ENCODE data around the gene EFCAB9. TPM values are rescaled to one million over a fixed set of nuclear protein-coding genes. Genes with fewer than 3 reads are reported as not detected.
"Not testable (repeated sequence)": the region's sequence is repeated elsewhere in the genome, so short reads cannot be mapped to it uniquely, and the experiment has no call there.

EFCAB9 gene
- total RNA-seq, 1 donor from 2014 or later, result not detected

- Histone ChIP-seq H3K27me3 (peaks cover 13% of the 10 kb centered on the region), H3K36me3 (no peaks in the 10 kb centered on the region), H3K4me3 (peak overlapping the region; percentile 71), H2AFZ (replicated peaks) (peak overlapping the region; percentile 97), H3F3A (ENCODE audit: low read depth) (peaks cover 35% of the 10 kb centered on the region), H3K9ac (no peak overlapping the region), H4K20me1 (ENCODE audit: low read depth) (no peaks in the 10 kb centered on the region), H3K27ac (peak overlapping the region; percentile 95), H3K4me2 (peak overlapping the region; percentile 93), H3K9me3 (ENCODE audit: low read depth) (no peaks in the 10 kb centered on the region), H3K4me1 (peaks cover 14% of the 10 kb centered on the region), H3K79me2 (ENCODE audit: low read depth) (no peaks in the 10 kb centered on the region)
- peaks cover 24% of the 10 kb centered on the region for H3K4me1 Mint-ChIP-seq
- H3K27ac Mint-ChIP-seq, result peak overlapping the region; percentile 91
- H3K4me3 Mint-ChIP-seq, result peak overlapping the region; percentile 84
- H3K9me3 Mint-ChIP-seq, result no peaks in the 10 kb centered on the region
- TF ChIP-seq, protein P1, sequence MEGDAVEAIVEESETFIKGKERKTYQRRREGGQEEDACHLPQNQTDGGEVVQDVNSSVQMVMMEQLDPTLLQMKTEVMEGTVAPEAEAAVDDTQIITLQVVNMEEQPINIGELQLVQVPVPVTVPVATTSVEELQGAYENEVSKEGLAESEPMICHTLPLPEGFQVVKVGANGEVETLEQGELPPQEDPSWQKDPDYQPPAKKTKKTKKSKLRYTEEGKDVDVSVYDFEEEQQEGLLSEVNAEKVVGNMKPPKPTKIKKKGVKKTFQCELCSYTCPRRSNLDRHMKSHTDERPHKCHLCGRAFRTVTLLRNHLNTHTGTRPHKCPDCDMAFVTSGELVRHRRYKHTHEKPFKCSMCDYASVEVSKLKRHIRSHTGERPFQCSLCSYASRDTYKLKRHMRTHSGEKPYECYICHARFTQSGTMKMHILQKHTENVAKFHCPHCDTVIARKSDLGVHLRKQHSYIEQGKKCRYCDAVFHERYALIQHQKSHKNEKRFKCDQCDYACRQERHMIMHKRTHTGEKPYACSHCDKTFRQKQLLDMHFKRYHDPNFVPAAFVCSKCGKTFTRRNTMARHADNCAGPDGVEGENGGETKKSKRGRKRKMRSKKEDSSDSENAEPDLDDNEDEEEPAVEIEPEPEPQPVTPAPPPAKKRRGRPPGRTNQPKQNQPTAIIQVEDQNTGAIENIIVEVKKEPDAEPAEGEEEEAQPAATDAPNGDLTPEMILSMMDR (IDR thresholded peaks at IDR 0.05), result no peak
- TF ChIP-seq EZH2 (IDR thresholded peaks at IDR 0.05) (no peak), EZH2phosphoT487 (IDR thresholded peaks at IDR 0.05) (no peak)
- no peak for DNase-seq (ENCODE audit: low spot score)
- H3K27me3 Mint-ChIP-seq (ENCODE audit: insufficient read depth, low read depth), result peaks cover 4% of the 10 kb centered on the region
- no peaks in the 10 kb centered on the region for H3K36me3 Mint-ChIP-seq
These were observed 4.2 kb upstream of the EFCAB9 start for GRCh38 chr5:172189693-172190296.

DNA sequence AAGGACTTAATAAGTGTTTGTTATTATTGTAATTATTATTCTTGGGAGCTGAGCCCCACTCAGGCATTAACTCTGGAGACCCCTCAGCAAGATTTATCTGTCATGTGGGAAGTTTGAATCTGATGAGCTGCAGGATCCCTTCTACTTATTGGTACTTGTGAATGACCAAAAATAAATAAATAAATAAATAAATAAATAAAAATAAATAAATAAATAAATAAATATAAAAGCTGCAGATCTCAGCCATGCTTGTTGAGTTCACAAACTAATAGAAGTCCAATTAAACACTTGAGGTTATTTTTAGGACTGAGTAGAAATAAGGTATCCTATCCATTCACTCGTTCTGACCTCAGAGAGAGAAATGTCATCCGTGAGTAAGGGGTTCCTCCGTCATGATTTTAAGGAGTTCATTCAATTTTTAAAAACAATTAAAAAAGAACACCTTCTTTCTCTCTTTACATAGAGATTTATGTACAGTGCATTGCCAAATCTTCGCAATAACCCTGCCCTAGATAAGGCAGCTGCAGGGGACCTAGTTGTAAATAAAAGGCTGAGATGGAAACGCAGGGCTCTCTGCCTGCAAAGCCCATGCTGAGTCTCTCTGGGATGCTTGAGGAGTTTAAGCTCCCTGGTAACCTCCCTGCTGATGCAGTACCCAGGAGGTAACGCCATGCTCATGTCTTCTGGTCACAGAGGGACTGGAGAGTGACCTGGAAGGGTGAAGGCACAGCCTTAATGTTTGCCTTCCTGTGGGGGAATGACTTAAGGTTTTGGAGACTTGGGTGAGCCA is 1.2 kb downstream of the EFCAB9 start:
- no peak overlapping the region for H3K9ac ChIP-seq
- peaks cover 2% of the 10 kb centered on the region for H3K9me3 Mint-ChIP-seq
- H3K79me2 ChIP-seq (ENCODE audit: low read depth), result no peaks in the 10 kb centered on the region
- no peak overlapping the region for H3K4me3 ChIP-seq
- peaks cover 16% of the 10 kb centered on the region for H3F3A ChIP-seq (ENCODE audit: low read depth)
- no peaks in the 10 kb centered on the region for H3K4me1 Mint-ChIP-seq
- H3K36me3 Mint-ChIP-seq, result no peaks in the 10 kb centered on the region
- peaks cover 6% of the 10 kb centered on the region for H3K4me1 ChIP-seq
- no peaks in the 10 kb centered on the region for H3K27me3 ChIP-seq
- peak; percentile 26 for DNase-seq (ENCODE audit: low spot score)
- H3K27ac ChIP-seq, result no peak overlapping the region
- no peak overlapping the region for H2AFZ ChIP-seq (replicated peaks)
- no peak overlapping the region for H3K27ac Mint-ChIP-seq
- H4K20me1 ChIP-seq (ENCODE audit: low read depth), result no peaks in the 10 kb centered on the region
- H3K36me3 ChIP-seq, result no peaks in the 10 kb centered on the region
- H3K27me3 Mint-ChIP-seq (ENCODE audit: insufficient read depth, low read depth), result peaks cover 3% of the 10 kb centered on the region
- H3K9me3 ChIP-seq (ENCODE audit: low read depth), result no peaks in the 10 kb centered on the region
- no peak overlapping the region for H3K4me2 ChIP-seq
- H3K4me3 Mint-ChIP-seq, result no peak overlapping the region
- TF ChIP-seq, protein P1 (IDR thresholded peaks at IDR 0.05), result no peak
- no peak for TF ChIP-seq EZH2 (IDR thresholded peaks at IDR 0.05)
- no peak for TF ChIP-seq EZH2phosphoT487 (IDR thresholded peaks at IDR 0.05)

- H3K36me3 Mint-ChIP-seq; H3K9me3 Mint-ChIP-seq; H3K4me1 ChIP-seq; H3K4me1 Mint-ChIP-seq; H2AFZ ChIP-seq (replicated peaks); H3K27ac Mint-ChIP-seq; H3K27me3 ChIP-seq; H3K79me2 ChIP-seq (ENCODE audit: low read depth); H3K4me3 Mint-ChIP-seq; H3K9ac ChIP-seq; H3K9me3 ChIP-seq (ENCODE audit: low read depth); H3K4me3 ChIP-seq; H3K36me3 ChIP-seq; H3K4me2 ChIP-seq; H3K27me3 Mint-ChIP-seq (ENCODE audit: insufficient read depth, low read depth); H4K20me1 ChIP-seq (ENCODE audit: low read depth); H3K27ac ChIP-seq; H3F3A ChIP-seq (ENCODE audit: low read depth); DNase-seq (ENCODE audit: low spot score): not testable (repeated sequence)
These were observed 3.8 kb downstream of the EFCAB9 start for GRCh38 chr5:172197775-172198174.

GRCh38 chr5:172199446-172199845 is 5.5 kb downstream of the EFCAB9 start:
- Mint-ChIP-seq H3K9me3 (peaks cover 2% of the 10 kb centered on the region), H3K36me3 (no peaks in the 10 kb centered on the region), H3K27ac (no peak overlapping the region), H3K27me3 (ENCODE audit: insufficient read depth, low read depth) (peaks cover 2% of the 10 kb centered on the region), H3K4me1 (no peaks in the 10 kb centered on the region), H3K4me3 (no peak overlapping the region)
- no peaks in the 10 kb centered on the region for H3K27me3 ChIP-seq
- H3K27ac ChIP-seq, result no peak overlapping the region
- no peaks in the 10 kb centered on the region for H3K36me3 ChIP-seq
- H2AFZ ChIP-seq (replicated peaks), result no peak overlapping the region
- H3K9ac ChIP-seq, result no peak overlapping the region
- no peaks in the 10 kb centered on the region for H4K20me1 ChIP-seq (ENCODE audit: low read depth)
- H3K4me1 ChIP-seq, result peaks cover 5% of the 10 kb centered on the region
- H3K9me3 ChIP-seq (ENCODE audit: low read depth), result no peaks in the 10 kb centered on the region
- peaks cover 11% of the 10 kb centered on the region for H3F3A ChIP-seq (ENCODE audit: low read depth)
- no peak for DNase-seq (ENCODE audit: low spot score)
- TF ChIP-seq EZH2phosphoT487 (IDR thresholded peaks at IDR 0.05) (no peak), EZH2 (IDR thresholded peaks at IDR 0.05) (no peak)
- TF ChIP-seq, protein P1 (IDR thresholded peaks at IDR 0.05), result no peak
- no peak overlapping the region for H3K4me2 ChIP-seq
- H3K4me3 ChIP-seq, result no peak overlapping the region
- H3K79me2 ChIP-seq (ENCODE audit: low read depth), result no peaks in the 10 kb centered on the region

All from neural progenitor cell (in vitro differentiated cells).